ENCODE measurements around the gene SIK3. TPM values are rescaled to one million over a fixed set of nuclear protein-coding genes. Genes with fewer than 3 reads are reported as not detected.

SIK3 gene
- polyA plus RNA-seq, 1 of the 3 experiments (the other 2 are of a cell fraction), result 5.1 TPM

DNA sequence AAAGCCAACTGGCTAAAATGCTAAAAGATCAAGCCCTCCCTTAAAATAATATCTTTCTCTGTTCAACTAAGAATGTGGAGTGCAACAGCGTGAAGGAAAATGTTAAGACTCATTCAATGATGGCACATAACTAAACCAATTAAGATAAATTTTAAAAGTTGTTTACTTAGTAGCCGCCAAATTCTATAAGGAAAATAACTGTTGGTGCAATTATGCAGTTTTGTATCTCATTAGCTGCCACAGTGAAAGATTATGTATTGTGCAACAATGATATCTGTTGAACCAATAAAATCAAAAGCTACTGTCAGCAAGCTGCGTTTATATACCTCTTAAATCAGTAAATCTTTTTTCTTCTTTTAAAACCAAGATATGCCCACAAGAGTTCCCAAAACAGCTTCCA, 55.5 kb downstream of the SIK3 start:
- DNase-seq, result no peak
- H4K20me1 ChIP-seq (ENCODE audit: insufficient read depth), result 0 out of 2 replicates have a peak, but pooled peaks cover under 1% of the 10 kb centered on the region
- H3K9ac ChIP-seq, result no peak overlapping the region
- H3K79me2 ChIP-seq (ENCODE audit: insufficient read depth), result peaks cover 24% of the 10 kb centered on the region; the same call in 1 of the 2 replicates
- H3K4me3 ChIP-seq (ENCODE audit: low read depth in 2 of 2, low read length in 1 of 2), result no peak overlapping the region
- peaks cover 0 to 35% of the 10 kb centered on the region in 2 experiments; a peak in 2 of 4 replicates for H3K4me1 ChIP-seq (ENCODE audit: control insufficient read depth in 1 of 2, insufficient read depth in 2 of 2, low read depth in 1 of 2, low read length in 1 of 2)
- no peaks in the 10 kb centered on the region for H3F3A ChIP-seq (replicated peaks; ENCODE audit: insufficient read depth)
- WGBS (ENCODE audit: low lambda C conversion rate), result 95% methylated on average over 3 of the region's 3 CpGs
- H3K9me2 ChIP-seq, result no peaks in the 10 kb centered on the region
- no peaks in the 10 kb centered on the region for H3K9me3 ChIP-seq
- POLR2A ChIA-PET, result no interaction called here
- H2AFZ ChIP-seq (ENCODE audit: low read depth), result no peak overlapping the region
- H3K27ac ChIP-seq (ENCODE audit: low read depth in 2 of 2, low read length in 1 of 2), result no peak overlapping the region
- TF ChIP-seq CHD2 (IDR thresholded peaks at IDR 0.05; ENCODE audit: low read length, partially characterized antibody), result no peak
- CTCF ChIA-PET, result no interaction called here
- H3K36me3 ChIP-seq (replicated peaks in 1 of 2; ENCODE audit: control insufficient read depth in 1 of 2, insufficient read depth in 2 of 2, low read length in 1 of 2), result no peaks in the 10 kb centered on the region
- no peaks in the 10 kb centered on the region for H3K27me3 ChIP-seq (ENCODE audit: insufficient read depth)
- H3K4me2 ChIP-seq, result no peak overlapping the region

DNA sequence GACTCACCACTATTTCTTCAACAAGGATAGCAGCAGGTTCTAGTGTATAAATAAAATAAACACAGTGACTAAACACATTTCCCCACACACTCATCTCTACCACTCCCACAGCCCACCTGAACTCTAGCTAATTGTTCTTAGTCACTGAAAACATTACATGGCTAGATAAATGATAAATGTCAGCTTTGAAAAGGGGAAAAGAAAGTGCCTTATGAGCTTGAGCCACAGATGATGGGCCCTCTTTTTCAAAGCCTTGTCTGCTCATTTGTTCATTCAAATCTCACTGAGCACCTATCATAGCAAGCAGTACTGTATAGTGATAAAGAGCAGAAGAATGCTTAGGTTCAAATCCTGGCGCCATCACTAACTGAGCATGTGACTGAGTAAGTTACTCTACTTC, 58.3 kb downstream of the SIK3 start:
- Histone ChIP-seq H3K79me2 (ENCODE audit: insufficient read depth) (peaks cover 27% of the 10 kb centered on the region; the same call in 1 of the 2 replicates), H3K9me3 (no peaks in the 10 kb centered on the region), H3K27me3 (ENCODE audit: insufficient read depth) (no peaks in the 10 kb centered on the region), H3K9me2 (no peaks in the 10 kb centered on the region), H2AFZ (ENCODE audit: low read depth) (no peak overlapping the region), H3K4me1 (ENCODE audit: control insufficient read depth in 1 of 2, insufficient read depth in 2 of 2, low read depth in 1 of 2, low read length in 1 of 2) (peaks cover 3 to 44% of the 10 kb centered on the region in 2 experiments; a peak in 3 of 4 replicates), H3K36me3 (replicated peaks in 1 of 2; ENCODE audit: control insufficient read depth in 1 of 2, insufficient read depth in 2 of 2, low read length in 1 of 2) (no peaks in the 10 kb centered on the region), H3K4me3 (ENCODE audit: low read depth in 2 of 2, low read length in 1 of 2) (no peak overlapping the region), H4K20me1 (ENCODE audit: insufficient read depth) (0 out of 2 replicates have a peak, but pooled peaks cover 6% of the 10 kb centered on the region), H3K4me2 (no peak overlapping the region), H3F3A (replicated peaks; ENCODE audit: insufficient read depth) (no peaks in the 10 kb centered on the region), H3K27ac (ENCODE audit: low read depth in 2 of 2, low read length in 1 of 2) (no peak overlapping the region), H3K9ac (no peak overlapping the region)
- POLR2A ChIA-PET, result no interaction called here
- TF ChIP-seq, protein P1, sequence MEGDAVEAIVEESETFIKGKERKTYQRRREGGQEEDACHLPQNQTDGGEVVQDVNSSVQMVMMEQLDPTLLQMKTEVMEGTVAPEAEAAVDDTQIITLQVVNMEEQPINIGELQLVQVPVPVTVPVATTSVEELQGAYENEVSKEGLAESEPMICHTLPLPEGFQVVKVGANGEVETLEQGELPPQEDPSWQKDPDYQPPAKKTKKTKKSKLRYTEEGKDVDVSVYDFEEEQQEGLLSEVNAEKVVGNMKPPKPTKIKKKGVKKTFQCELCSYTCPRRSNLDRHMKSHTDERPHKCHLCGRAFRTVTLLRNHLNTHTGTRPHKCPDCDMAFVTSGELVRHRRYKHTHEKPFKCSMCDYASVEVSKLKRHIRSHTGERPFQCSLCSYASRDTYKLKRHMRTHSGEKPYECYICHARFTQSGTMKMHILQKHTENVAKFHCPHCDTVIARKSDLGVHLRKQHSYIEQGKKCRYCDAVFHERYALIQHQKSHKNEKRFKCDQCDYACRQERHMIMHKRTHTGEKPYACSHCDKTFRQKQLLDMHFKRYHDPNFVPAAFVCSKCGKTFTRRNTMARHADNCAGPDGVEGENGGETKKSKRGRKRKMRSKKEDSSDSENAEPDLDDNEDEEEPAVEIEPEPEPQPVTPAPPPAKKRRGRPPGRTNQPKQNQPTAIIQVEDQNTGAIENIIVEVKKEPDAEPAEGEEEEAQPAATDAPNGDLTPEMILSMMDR (IDR thresholded peaks at IDR 0.05), result no peak
- TF ChIP-seq ELF1 (IDR thresholded peaks at IDR 0.05) (no peak), SMC3 (IDR thresholded peaks at IDR 0.05; ENCODE audit: low read depth, low read length) (no peak), RAD21 (IDR thresholded peaks at IDR 0.05; ENCODE audit: low read length) (no peak), NFIC (IDR thresholded peaks at IDR 0.05; ENCODE audit: borderline replicate concordance) (no peak)
- TF ChIP-seq, protein P2, sequence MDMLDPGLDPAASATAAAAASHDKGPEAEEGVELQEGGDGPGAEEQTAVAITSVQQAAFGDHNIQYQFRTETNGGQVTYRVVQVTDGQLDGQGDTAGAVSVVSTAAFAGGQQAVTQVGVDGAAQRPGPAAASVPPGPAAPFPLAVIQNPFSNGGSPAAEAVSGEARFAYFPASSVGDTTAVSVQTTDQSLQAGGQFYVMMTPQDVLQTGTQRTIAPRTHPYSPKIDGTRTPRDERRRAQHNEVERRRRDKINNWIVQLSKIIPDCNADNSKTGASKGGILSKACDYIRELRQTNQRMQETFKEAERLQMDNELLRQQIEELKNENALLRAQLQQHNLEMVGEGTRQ (IDR thresholded peaks at IDR 0.05; ENCODE audit: borderline replicate concordance, low read depth, low read length), result no peak
- DNase-seq, result no peak
- WGBS (ENCODE audit: low lambda C conversion rate), result 94% methylated on average over 1 of the region's 1 CpG
- CTCF ChIA-PET, result interaction anchor here (0.8 to 1.0 kb wide), 3 partner anchors 57 to 249 kb away, joined by 3 read pairs; partner anchors contain the start of genes APOA5 and SIK3

DNA sequence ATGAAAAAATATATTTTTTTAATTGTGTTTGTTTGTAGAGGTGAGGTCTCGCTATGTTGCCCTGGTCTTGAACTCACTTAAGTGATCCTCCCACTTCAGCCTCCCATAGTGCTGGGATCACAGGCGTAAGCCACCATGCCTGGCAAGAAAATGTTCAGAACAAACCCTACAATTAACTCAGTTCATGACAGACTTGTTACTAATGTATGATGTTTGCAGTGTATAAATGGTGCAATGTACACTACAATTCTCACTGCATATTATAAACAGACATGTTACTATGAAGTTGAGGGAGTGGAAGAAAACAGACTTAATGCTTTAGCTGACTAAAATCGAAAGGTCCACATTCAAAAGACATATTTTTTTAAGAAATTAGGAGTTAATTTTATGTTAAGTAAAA, 59.0 kb downstream of the SIK3 start:
- H3K4me3 ChIP-seq (ENCODE audit: low read depth in 2 of 2, low read length in 1 of 2), result no peak overlapping the region
- CTCF ChIA-PET, result interaction anchor here (1.0 kb wide), 1 partner anchor 59 kb away, joined by 3 read pairs; the partner anchor contains the start of gene SIK3
- H3K36me3 ChIP-seq (replicated peaks in 1 of 2; ENCODE audit: control insufficient read depth in 1 of 2, insufficient read depth in 2 of 2, low read length in 1 of 2), result no peaks in the 10 kb centered on the region
- H3K27ac ChIP-seq (ENCODE audit: low read depth in 2 of 2, low read length in 1 of 2), result no peak overlapping the region
- no peak for DNase-seq
- no peaks in the 10 kb centered on the region for H3F3A ChIP-seq (replicated peaks; ENCODE audit: insufficient read depth)
- 0 out of 2 replicates have a peak, but pooled peaks cover 6% of the 10 kb centered on the region for H4K20me1 ChIP-seq (ENCODE audit: insufficient read depth)
- H3K9me2 ChIP-seq, result no peaks in the 10 kb centered on the region
- peaks cover 21% of the 10 kb centered on the region; the same call in 1 of the 2 replicates for H3K79me2 ChIP-seq (ENCODE audit: insufficient read depth)
- peaks cover 3 to 39% of the 10 kb centered on the region in 2 experiments; a peak in 3 of 4 replicates for H3K4me1 ChIP-seq (ENCODE audit: control insufficient read depth in 1 of 2, insufficient read depth in 2 of 2, low read depth in 1 of 2, low read length in 1 of 2)
- no peak for TF ChIP-seq FOSL2 (IDR thresholded peaks at IDR 0.05; ENCODE audit: borderline replicate concordance, low read depth)
- no peak for TF ChIP-seq CHD2 (IDR thresholded peaks at IDR 0.05; ENCODE audit: low read length, partially characterized antibody)
- TF ChIP-seq RXRA (IDR thresholded peaks at IDR 0.05; ENCODE audit: borderline replicate concordance, low read depth), result no peak
- TF ChIP-seq GABPA (IDR thresholded peaks at IDR 0.05; ENCODE audit: low read depth), result no peak
- 96% methylated on average over 3 of the region's 3 CpGs for WGBS (ENCODE audit: low lambda C conversion rate)
- no peaks in the 10 kb centered on the region for H3K27me3 ChIP-seq (ENCODE audit: insufficient read depth)
- H3K4me2 ChIP-seq, result no peak overlapping the region
- H3K9me3 ChIP-seq, result no peaks in the 10 kb centered on the region
- no peak overlapping the region for H3K9ac ChIP-seq
- POLR2A ChIA-PET, result no interaction called here
- H2AFZ ChIP-seq (ENCODE audit: low read depth), result no peak overlapping the region
